Loucy (cell line): ENCODE results near the gene ITSN1.

Experiments used
- H2AFZ ChIP-seq: fragments of 200-600 bp; sonication (generic); 2 replicates; pipeline ENCODE4 v1.6.0; 2016; ENCODE audit warnings: antibody characterized with exemption, mild to moderate bottlenecking, low read length, moderate library complexity
- H3F3A ChIP-seq: fragments of 200-600 bp; 2 replicates; pipeline ENCODE4 v1.6.0; 2016; ENCODE audit warnings: antibody characterized with exemption, low read depth, mild to moderate bottlenecking
- H3K27me3 ChIP-seq: fragments of 200-600 bp; sonication (generic); 2 replicates; pipeline ENCODE4 v1.6.1; 2014; ENCODE audit warnings: low read length, mild to moderate bottlenecking; ENCODE audit not compliant: insufficient read depth, poor library complexity, severe bottlenecking
- H3K36me3 ChIP-seq: fragments of 200-600 bp; sonication (generic); 2 replicates; pipeline ENCODE4 v1.6.1; 2016; ENCODE audit warnings: low read length; ENCODE audit not compliant: insufficient read depth
- H3K4me1 ChIP-seq: fragments of 200-600 bp; sonication (generic); 2 replicates; pipeline ENCODE4 v1.5.1; 2014; ENCODE audit warnings: low read length, mild to moderate bottlenecking; ENCODE audit not compliant: insufficient read depth, poor library complexity, severe bottlenecking
- H3K4me2 ChIP-seq: fragments of 200-600 bp; sonication (generic); 2 replicates; pipeline ENCODE4 v1.6.0; 2014; ENCODE audit warnings: antibody characterized with exemption, low read length, low read depth, mild to moderate bottlenecking; ENCODE audit not compliant: poor library complexity, severe bottlenecking
- H3K4me3 ChIP-seq: fragments of 200-600 bp; sonication (generic); 2 replicates; pipeline ENCODE4 v1.5.1; 2014; ENCODE audit warnings: low read length, mild to moderate bottlenecking, mixed read lengths; ENCODE audit not compliant: poor library complexity, severe bottlenecking
- H3K79me2 ChIP-seq: fragments of 200-600 bp; sonication (generic); 2 replicates; pipeline ENCODE4 v1.6.1; 2014; ENCODE audit warnings: low read length; ENCODE audit not compliant: insufficient read depth
- H3K9ac ChIP-seq: fragments of 200-600 bp; sonication (generic); 2 replicates; pipeline ENCODE4 v1.6.0; 2014; ENCODE audit warnings: mild to moderate bottlenecking, low read depth, low read length, moderate library complexity; ENCODE audit not compliant: poor library complexity, severe bottlenecking
- H3K9me2 ChIP-seq: fragments of 200-600 bp; sonication (generic); replicated peaks from 2 replicates; pipeline ENCODE4 v1.6.1; 2016; ENCODE audit warnings: low read depth, low read length, mixed read lengths
- H3K9me3 ChIP-seq: fragments of 200-600 bp; sonication (generic); 2 replicates; pipeline ENCODE4 v1.6.1; 2014; ENCODE audit warnings: mild to moderate bottlenecking, antibody characterized with exemption, low read length, low read depth; ENCODE audit not compliant: insufficient read depth
- H4K20me1 ChIP-seq: fragments of 200-600 bp; sonication (generic); 2 replicates; pipeline ENCODE4 v1.6.0; 2014; ENCODE audit warnings: antibody characterized with exemption, low read length, mild to moderate bottlenecking; ENCODE audit not compliant: insufficient read depth, poor library complexity, severe bottlenecking
- EZH2phosphoT487 ChIP-seq: fragments of 200-600 bp; IDR thresholded peaks from 2 replicates; pipeline ENCODE4 v1.6.1; 2018; ENCODE audit warnings: antibody characterized with exemption, mild to moderate bottlenecking, moderate library complexity, borderline replicate concordance
- TF ChIP-seq, protein P1 (sequence below): fragments of 200-600 bp; sonication (generic); conservative IDR thresholded peaks from 2 replicates; pipeline ENCODE4 v1.5.1; 2014; ENCODE audit warnings: mild to moderate bottlenecking, antibody characterized with exemption, low read length

ITSN1 gene

GRCh38 chr21:33684068-33684467 lies 41.8 kb downstream of the ITSN1 start:
- TF ChIP-seq, protein P1, sequence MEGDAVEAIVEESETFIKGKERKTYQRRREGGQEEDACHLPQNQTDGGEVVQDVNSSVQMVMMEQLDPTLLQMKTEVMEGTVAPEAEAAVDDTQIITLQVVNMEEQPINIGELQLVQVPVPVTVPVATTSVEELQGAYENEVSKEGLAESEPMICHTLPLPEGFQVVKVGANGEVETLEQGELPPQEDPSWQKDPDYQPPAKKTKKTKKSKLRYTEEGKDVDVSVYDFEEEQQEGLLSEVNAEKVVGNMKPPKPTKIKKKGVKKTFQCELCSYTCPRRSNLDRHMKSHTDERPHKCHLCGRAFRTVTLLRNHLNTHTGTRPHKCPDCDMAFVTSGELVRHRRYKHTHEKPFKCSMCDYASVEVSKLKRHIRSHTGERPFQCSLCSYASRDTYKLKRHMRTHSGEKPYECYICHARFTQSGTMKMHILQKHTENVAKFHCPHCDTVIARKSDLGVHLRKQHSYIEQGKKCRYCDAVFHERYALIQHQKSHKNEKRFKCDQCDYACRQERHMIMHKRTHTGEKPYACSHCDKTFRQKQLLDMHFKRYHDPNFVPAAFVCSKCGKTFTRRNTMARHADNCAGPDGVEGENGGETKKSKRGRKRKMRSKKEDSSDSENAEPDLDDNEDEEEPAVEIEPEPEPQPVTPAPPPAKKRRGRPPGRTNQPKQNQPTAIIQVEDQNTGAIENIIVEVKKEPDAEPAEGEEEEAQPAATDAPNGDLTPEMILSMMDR, result no peak
- TF ChIP-seq EZH2phosphoT487, result no peak
- no peak overlapping the region for H3K4me2 ChIP-seq

GRCh38 chr21:33684923-33685560 lies 42.7 kb downstream of the ITSN1 start:
- Histone ChIP-seq H3K9me2 (no peaks in the 10 kb centered on the region), H3K9ac (no peak overlapping the region), H3K27me3 (no peaks in the 10 kb centered on the region), H3K36me3 (no peaks in the 10 kb centered on the region), H3K4me1 (peaks cover 22% of the 10 kb centered on the region), H3K4me3 (no peak overlapping the region), H3F3A (no peaks in the 10 kb centered on the region), H2AFZ (no peak overlapping the region), H3K9me3 (no peaks in the 10 kb centered on the region), H3K79me2 (no peaks in the 10 kb centered on the region), H3K4me2 (no peak overlapping the region), H4K20me1 (no peaks in the 10 kb centered on the region)
- TF ChIP-seq, protein P1, result no peak
- no peak for TF ChIP-seq EZH2phosphoT487

More at GRCh38 chr21:33684068-33684467, 41.8 kb downstream of the ITSN1 start:
- Histone ChIP-seq H3K27me3 (no peaks in the 10 kb centered on the region), H4K20me1 (no peaks in the 10 kb centered on the region), H3K9ac (no peak overlapping the region), H3K9me2 (no peaks in the 10 kb centered on the region), H2AFZ (no peak overlapping the region), H3K9me3 (no peaks in the 10 kb centered on the region), H3K36me3 (no peaks in the 10 kb centered on the region), H3K79me2 (peaks cover 3% of the 10 kb centered on the region; the same call in 1 of the 2 replicates), H3F3A (no peaks in the 10 kb centered on the region), H3K4me1 (peaks cover 22% of the 10 kb centered on the region), H3K4me3 (no peak overlapping the region)

DNA sequence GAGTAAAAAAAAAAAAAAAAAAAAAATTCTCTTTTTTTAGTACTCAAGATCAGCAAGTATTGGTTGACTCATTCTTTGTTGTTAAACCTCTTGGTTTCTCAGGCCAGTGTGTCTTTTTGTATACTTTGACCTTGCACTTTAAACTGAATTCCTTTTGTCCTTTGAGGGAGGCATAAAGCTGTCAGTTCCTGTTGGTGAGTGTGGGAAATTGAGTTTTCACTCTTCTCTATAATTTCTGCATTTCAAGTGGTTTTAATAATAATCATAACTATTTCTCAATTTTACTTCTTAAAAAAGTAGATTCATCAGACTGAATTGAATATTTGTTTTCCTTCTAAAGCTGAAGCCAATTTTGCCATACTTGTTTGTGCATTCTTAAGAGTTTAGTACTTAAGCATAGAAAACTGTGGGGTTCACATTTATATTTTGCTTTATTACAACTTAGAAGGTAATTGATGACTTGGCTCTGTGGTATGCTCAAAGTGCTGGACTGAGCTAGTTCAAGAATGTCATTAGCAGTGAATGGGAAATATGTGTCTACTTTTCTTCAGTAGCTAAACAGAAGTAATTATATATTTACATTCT lies 43.4 kb downstream of the ITSN1 start:
- Histone ChIP-seq H3K4me2 (no peak overlapping the region), H3K4me3 (no peak overlapping the region), H4K20me1 (no peaks in the 10 kb centered on the region), H3K9ac (no peak overlapping the region), H3K79me2 (no peaks in the 10 kb centered on the region), H3F3A (no peaks in the 10 kb centered on the region), H3K9me3 (no peaks in the 10 kb centered on the region), H3K4me1 (peaks cover 22% of the 10 kb centered on the region), H3K36me3 (no peaks in the 10 kb centered on the region), H3K27me3 (no peaks in the 10 kb centered on the region), H2AFZ (no peak overlapping the region), H3K9me2 (no peaks in the 10 kb centered on the region)
- TF ChIP-seq, protein P1, result no peak
- no peak for TF ChIP-seq EZH2phosphoT487
